SIG-M5 (cell line): Measurements from ENCODE around the gene TECTA.

Experiments used
- DNase-seq: peaks from one replicate; lab custom pipeline; 2025; lab: John Stamatoyannopoulos, UW

Gene TECTA, protein sequence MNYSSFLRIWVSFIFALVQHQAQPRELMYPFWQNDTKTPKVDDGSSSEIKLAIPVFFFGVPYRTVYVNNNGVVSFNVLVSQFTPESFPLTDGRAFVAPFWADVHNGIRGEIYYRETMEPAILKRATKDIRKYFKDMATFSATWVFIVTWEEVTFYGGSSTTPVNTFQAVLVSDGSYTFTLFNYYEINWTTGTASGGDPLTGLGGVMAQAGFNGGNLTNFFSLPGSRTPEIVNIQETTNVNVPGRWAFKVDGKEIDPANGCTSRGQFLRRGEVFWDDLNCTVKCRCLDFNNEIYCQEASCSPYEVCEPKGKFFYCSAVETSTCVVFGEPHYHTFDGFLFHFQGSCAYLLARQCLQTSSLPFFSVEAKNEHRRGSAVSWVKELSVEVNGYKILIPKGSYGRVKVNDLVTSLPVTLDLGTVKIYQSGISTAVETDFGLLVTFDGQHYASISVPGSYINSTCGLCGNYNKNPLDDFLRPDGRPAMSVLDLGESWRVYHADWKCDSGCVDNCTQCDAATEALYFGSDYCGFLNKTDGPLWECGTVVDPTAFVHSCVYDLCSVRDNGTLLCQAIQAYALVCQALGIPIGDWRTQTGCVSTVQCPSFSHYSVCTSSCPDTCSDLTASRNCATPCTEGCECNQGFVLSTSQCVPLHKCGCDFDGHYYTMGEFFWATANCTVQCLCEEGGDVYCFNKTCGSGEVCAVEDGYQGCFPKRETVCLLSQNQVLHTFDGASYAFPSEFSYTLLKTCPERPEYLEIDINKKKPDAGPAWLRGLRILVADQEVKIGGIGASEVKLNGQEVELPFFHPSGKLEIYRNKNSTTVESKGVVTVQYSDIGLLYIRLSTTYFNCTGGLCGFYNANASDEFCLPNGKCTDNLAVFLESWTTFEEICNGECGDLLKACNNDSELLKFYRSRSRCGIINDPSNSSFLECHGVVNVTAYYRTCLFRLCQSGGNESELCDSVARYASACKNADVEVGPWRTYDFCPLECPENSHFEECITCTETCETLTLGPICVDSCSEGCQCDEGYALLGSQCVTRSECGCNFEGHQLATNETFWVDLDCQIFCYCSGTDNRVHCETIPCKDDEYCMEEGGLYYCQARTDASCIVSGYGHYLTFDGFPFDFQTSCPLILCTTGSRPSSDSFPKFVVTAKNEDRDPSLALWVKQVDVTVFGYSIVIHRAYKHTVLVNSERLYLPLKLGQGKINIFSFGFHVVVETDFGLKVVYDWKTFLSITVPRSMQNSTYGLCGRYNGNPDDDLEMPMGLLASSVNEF (N-terminal part only)

DNA sequence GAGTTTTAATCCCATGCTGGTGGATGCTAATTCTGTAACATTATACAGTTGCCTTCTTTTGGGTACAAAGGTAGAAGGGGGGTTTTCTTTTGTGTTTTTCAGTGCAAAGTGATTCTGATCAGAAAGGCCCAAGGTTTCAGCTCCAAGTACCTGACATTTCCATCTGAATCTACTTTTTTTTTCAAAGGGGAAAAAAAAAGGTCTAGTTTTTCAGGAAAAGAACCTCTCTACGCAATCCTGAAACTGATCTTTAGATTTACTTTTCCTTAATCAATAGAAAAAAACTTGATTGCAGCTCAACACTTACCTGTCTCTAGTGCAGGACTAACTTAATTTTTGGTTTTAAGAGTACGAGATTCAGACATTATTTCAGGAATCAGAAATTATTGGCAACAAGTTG is at the start of gene TECTA:
Gene TECTA (plus strand): TSS at position 301 of the 400 bp plus-strand sequence. CDS start 1,423 bp downstream, outside the sequence.
- no peak for DNase-seq

DNA sequence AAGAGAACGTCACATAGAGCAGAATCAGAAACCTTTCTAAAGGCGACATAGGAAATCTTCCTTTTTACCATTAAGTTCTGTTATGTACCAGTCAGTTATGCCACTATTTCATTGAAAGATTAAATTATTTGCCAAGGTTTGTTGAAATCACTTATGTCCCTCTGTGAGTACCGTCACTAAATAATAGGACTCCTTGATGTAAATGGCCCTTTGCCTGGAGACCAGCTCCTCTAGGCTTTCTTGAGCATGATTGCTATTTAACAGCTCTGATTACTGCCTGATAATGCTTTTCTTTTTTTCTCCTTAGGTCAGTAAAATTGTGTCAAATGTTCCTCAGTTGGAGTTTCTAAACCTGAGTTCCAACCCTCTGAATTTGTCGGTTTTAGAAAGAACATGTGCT is 47.8 kb upstream of the TECTA start:
- no peak for DNase-seq

DNA sequence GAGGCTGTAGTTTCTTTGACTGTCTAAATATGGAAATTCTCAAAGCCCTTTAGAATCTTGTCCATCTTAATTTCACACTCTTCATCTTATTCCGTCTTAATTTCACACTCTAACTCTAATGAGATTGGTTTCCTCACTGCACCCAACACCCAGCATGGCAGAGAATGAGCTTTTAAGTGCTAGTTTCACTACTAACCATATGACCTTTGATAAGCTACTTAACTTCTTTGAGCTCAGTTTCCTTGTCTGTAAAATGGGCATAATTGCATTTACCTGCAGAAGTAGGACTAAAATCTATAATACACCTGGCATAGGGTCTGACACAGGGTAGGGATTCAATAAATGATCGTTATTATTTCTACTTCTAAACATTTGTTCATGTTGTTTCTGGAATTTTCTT is 46.8 kb upstream of the TECTA start:
- no peak for DNase-seq

DNA sequence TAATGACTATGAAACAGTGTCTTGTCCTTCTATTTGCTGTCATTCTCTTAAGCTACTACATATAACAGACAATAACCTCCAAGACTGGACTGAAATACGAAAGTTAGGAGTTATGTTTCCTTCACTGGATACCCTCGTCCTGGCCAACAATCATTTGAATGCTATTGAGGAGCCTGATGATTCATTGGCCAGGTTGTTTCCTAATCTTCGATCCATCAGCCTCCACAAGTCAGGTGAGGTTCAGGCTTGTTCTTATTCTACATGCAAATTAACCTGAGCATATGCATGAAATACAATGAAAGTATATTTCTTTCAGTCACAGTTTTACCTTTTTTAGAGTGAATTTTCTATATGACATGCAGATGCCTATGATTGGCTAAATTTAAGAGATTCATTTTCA is 46.0 kb upstream of the TECTA start:
- no peak for DNase-seq

DNA sequence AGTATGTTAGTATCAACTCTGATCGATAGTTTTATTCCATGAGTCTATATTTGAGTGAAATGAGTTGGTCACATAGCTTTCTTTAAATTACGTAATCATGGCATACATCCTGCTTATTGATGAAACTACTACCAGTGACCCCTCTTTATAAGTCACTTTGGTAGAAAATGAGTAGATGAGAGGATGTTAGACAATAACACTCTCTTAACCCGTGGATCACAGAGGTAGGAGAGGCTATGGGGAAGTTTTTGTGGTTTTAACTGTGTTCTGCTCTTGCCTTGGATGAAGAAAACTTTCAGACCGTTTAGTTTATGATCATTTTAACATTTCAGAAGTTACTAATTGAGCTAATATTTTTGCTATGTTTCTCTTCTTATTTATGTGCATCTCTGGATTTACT is 43.1 kb upstream of the TECTA start:
- no peak for DNase-seq

DNA sequence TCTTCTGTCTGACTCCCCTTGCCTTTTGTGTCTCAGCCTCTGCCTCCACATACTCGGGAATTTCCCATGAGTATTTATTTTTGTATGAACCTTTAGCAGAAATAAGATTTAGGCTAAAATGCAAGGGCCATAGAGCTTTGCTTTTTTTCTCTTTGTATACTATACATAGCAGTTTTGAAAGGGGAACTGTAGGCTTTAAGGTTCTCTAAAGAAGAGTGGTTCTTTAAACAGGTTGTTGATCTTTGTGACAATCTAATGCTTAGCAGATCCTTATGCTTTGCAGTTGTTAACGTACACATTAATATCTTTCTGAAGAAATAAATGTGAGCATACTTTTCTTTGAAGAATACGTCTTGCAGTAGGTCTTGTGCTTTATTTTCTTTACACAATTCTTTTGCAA is 42.1 kb upstream of the TECTA start:
- DNase-seq, result no peak

DNA sequence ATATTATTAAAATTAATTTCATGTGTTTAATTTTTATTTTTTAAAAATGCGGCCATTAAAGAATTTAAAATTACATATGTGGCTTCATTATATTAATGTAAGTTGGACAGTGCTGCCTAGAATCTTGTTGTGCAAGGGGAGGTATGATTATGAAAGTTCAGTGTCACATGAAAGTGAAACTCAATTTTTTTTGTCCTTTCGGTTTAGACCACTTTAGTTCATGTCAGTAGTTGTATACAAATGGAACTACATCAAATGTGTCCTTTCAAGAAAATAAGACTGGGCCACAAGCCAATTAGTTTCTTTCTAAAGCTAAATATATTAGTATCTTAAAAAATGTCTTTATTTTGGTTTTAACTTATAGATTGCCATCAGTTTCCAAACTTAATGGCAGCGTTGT is 41.4 kb upstream of the TECTA start:
- DNase-seq, result no peak

DNA sequence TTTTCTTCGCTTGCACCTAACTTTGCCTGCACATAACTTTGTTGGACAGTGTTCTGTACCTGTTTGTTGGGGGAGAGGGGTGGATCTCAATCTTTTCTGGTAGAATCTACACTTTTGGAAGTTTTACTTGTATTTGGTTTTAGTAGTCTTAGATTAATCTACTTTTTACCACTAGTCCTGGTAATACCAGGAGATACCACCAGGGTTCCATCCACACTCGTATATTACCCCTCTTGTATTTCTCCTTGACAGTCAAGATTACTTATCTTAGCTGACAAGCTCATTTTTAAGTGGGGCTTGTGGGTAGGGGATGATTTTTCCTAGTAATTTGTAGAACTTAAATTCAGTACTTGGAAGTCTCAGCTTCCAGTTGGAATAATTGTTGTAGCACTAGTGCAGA is 37.3 kb upstream of the TECTA start:
- no peak for DNase-seq

DNA sequence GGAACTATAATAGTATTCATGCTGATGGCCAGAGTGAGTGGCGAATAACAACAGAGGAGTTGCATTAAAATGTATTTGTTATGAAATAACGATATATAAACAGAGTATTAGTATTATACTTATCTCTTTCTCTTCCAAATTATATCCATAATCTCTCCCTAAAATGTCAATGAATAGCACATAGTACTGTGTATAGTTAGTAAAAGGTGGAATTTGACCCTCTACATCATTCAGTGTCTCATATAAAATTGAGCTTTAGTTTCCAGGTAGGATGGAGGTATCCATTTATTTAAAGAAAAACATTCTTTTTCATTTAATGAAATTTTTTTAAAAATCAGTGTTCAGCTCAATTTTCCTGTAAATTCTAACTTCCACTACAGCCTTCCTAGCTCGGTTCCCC is 34.4 kb upstream of the TECTA start:
- no peak for DNase-seq

DNA sequence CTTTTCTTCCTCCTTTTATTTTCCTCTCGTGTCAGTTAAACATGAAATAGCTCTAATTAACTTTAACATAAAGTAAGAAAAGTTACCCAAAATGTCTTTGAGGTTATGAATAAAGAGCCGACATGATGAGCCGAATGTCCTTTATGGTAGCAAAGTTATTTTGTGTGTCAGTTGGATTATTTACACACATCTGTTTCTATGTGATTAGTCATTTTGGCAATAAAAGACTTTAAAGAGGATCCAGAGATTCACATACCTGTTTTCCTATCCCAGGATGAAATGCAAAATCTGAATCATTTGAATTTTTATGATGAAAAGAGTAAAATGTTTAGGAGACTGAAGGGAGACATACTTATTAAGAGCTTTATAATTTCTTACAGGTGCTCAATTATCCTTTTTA is 34.0 kb upstream of the TECTA start:
- no peak for DNase-seq

DNA sequence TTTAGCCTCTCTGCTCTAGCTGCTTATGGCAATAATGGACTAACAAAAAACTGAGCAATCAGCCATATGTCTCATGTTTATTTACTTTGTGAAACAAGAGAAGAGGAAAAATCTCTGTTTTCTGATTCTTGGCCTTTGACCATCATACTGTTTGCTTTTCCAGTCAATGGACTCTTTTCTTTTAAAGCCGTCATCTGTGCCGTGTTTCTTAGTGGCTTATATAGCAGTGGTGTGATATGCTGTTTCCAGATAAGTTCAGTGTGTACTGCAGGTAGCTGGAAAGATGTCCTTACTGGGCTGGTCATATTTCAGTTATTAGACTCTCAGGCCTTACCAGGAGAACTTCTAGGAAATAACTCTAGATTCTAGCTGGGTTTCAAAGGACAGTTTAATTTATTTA is 33.6 kb upstream of the TECTA start:
- no peak for DNase-seq

DNA sequence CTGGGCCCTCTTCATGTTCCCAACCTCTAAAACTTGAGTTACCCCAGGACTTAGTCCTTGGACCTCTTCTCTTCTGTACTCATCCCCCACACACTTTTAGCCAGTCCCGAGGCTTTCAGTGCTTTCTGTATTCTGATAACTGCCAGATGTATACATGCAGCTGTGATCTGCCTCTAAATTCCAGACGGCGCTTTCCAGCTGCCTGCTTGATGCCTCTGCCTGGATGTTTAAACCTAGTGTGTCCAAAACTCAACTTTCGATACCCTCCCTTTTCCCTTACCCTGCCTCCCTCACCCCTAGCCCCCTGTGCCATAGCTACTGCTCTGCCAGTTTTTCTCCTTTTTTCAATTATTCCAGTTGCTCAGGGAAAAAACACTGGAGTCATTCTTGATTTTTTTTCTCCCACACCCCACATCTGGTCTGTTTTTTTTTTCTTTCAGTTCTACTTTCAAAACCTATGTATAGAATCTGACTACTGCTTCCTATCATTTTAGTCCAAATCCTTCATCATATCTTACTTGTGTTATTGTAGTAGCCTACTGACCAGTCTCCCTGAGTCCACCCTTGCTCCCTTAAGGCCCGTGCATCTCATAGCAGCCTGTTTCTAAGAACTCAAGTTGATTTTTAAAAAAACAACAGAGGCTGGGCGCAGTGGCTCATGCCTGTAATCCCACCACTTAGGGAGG is 32.9 kb upstream of the TECTA start:
- DNase-seq, result no peak

DNA sequence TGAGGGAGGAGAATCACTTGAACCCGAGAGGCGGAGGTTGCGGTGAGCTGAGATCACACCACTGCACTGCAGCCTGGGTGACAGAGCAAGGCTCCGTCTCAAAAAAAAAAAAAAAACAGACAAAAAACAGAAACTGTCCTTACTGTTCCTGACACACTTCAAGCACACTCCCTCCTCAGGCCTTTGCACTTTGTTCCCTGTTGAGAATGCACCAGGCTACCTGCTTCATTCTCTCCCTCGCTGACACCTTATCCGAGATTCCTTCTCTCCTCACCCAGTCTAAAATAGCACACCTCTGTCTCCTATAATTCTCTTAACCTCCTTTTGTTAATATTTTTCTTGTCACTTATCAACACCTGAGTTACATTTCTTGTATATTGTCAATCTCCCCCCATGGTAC is 32.3 kb upstream of the TECTA start:
- DNase-seq, result no peak

DNA sequence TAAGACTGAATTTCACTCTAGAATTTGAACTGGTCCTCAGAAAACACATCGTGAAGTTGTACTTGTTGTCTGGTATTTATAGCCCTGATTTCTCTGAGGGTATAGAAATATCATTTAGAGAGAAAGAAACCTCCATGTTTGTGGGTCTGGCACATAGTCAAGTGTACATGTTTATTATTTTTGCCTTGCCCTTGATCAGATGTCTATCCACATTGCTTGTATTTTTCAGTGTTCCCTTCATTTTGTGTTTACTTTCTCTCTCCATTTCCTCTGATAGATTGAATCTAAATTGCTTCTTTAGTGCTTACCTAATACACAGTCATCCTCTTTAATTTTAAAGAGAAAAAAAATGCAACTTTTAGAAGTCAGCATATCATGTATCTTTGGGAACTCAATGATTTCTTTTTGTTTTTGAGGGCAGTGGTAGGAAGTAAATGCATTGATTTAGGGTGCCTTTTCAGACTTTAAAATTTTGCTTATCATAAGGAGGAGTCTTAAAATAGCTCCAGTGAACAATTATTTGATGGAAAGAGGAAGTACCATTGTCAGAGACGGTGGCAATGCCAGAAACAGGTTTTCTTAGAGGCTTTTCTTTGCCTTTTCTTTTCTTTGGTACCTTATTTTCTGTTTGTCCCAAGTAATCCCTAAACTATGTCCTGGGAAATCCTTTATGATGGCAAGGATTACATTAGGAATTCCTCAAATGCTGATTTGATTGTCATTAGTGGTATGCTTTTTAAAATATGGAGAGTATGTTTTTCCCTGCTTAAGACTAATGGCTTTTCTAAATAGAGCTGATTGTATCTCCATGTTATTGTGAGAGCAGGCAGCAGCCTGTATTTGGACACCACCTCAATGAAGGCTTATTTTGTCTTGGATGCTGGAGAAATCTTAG is 29.8 kb upstream of the TECTA start:
- no peak for DNase-seq

DNA sequence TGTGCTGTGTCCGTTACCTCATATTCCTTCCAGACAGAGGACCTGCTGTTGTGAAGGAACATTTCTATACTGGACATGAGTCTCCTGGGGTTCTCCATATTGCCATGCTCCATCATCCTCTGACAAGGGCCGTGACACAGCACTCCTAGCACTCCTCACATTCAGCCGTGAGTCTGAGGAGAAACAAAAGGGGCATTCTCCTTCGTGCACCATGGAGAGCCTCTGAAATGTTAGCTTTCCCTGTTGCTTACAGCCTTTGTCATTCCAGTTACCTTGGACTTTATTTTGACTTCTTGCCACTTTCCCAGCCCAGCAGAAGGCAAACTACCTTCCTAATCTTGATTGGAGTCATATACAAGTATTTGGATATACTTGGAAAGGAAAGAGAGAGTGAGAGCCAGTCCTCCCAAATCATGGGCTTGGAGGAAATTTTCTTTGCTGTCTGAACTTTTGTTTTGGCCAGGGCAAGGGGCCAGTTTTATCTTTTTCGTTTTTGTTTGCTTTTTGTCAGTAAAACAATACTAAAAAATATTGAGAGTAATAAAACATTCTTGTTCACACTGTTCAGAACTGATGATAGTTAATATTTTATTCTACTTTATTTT is 29.1 kb upstream of the TECTA start:
- no peak for DNase-seq

DNA sequence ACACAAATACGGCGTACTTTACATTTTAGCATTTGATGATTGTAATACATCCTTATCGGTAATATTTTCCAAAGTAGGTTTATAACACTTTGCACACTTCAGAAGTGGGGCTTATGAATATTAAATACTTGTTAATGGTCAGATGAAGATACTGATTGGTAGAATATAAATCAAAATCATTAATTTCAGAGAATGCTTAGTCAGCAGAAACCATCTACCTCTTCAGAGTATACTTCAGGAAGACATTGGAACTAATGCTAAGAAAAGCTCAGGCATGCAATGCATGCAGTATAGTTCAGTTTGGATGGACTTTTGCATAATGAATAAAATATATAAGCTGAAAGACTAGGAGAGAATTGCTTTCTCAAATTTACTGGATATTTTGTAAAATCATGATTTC is 19.7 kb upstream of the TECTA start:
- no peak for DNase-seq

DNA sequence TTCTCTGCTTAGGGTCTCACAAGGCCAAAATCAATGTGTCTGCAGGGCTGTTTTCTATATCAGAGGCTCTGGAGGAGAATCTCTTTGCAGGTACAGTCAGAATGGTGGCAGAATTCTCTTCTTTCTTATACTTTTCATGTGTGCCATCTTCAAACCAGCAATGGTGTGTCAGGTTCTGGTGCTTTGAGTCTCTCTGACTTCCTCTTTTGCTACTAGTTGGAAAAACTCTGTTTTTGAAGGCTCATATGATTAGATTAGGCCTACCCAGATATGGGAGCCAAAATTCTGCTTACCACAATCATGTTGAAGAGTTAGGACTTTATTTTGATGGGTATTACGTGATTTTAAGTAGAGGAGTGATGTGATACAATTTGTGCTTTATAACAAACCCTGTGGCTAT is 18.8 kb upstream of the TECTA start:
- DNase-seq, result no peak

DNA sequence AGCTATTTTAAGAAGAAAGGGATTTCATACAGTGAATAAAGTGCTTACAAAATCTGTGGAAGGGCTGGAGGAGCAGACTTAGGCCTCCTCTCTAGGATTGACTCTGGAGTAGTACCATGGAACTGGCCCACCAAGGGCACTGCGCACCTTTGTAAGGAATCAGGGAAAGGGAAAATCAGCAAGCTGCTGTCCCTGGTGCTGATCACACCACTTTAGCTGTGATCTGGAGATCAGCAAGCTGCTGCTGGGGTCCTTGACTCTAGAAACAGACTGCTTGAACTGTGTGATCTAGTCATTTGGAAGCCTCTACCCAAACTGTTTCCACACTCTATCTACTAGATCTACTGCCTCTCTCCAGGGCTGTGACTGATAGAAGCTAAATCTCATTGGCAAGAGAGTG is 18.4 kb upstream of the TECTA start:
- DNase-seq, result no peak

DNA sequence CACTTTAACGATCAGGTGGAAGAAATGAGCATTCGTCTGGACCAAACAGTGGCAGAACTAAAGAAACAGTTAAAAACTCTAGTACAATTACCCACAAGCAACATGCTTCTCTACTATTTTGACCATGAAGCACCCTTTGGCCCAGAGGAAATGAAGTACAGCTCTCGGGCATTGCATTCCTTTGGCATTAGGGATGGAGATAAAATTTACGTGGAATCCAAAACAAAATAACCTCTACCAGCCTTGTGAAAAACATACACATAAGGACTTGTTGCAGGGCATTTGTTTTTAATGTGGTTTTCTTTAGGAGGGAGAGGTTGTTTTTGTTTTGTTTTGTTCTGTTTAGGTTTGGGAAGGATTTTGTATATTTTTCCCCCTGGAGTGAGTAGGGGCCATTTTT is 14.2 kb upstream of the TECTA start:
- no peak for DNase-seq

DNA sequence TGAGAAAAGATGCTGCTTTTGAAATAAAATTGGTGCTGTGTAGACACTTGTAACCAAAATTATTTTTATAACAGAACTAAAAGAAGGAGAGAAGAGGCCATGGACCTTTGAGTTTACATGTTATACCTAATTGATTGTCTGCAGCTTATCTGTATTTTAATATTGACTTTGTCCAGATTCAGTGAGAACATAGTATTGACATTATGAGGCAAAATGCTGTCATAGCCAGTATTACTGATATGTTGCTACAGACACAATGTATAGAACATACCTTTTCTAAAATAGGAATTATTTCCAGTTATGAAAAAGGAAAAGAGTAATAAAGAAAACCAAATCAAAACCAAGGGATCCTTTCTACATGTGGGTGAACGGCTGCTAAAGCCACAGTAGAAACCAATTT is 11.5 kb upstream of the TECTA start:
- DNase-seq, result no peak
